OCI-LY3 (cell line): ENCODE measurements around the gene CUBN.

Source experiments
- EZH2phosphoT487 ChIP-seq: fragments of 200-600 bp; shearing (Covaris generic); IDR thresholded peaks from 2 replicates; pipeline ENCODE4 v1.6.1; 2018; ENCODE audit warnings: antibody characterized with exemption, mixed run types, low read depth
- TF ChIP-seq, protein P1 (sequence below): fragments of 200-600, 300-600 bp; sonication (generic); IDR thresholded peaks from 2 replicates; pipeline ENCODE4 v1.5.1; 2014; ENCODE audit warnings: antibody characterized with exemption, low read length, low read depth

DNA sequence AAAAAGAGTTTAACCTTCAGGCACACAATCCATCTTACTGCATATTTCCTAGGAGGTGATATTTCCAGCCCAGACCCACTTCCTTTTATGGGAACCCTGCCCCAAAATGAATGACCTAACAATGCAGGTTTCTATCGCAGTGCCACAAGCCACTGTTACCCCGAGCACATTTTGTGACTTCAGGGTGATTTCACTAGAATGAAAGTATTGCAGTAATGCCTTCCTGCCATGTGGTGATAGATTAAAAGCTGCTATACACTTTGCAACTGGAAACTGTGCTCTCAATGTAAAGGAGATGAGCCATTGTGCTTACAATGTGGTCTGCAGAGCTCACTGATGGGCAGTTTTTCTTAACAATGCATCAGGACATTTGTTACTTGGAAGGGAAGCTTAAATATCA lies 221.9 kb downstream of the CUBN start:
- TF ChIP-seq, protein P1, sequence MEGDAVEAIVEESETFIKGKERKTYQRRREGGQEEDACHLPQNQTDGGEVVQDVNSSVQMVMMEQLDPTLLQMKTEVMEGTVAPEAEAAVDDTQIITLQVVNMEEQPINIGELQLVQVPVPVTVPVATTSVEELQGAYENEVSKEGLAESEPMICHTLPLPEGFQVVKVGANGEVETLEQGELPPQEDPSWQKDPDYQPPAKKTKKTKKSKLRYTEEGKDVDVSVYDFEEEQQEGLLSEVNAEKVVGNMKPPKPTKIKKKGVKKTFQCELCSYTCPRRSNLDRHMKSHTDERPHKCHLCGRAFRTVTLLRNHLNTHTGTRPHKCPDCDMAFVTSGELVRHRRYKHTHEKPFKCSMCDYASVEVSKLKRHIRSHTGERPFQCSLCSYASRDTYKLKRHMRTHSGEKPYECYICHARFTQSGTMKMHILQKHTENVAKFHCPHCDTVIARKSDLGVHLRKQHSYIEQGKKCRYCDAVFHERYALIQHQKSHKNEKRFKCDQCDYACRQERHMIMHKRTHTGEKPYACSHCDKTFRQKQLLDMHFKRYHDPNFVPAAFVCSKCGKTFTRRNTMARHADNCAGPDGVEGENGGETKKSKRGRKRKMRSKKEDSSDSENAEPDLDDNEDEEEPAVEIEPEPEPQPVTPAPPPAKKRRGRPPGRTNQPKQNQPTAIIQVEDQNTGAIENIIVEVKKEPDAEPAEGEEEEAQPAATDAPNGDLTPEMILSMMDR = no peak
- TF ChIP-seq EZH2phosphoT487 = no peak
